Activated CD8-positive, alpha-beta memory T cell treated with anti-CD3 and anti-CD28 coated beads for 24 hours (primary cell): ENCODE results near the gene CFL2.
"Not testable (repeated sequence)": the region's sequence is repeated elsewhere in the genome, so short reads cannot be mapped to it uniquely, and the experiment has no call there.

Experiments
- DNase-seq: peaks from one replicate; pipeline ENCODE4 v3.0.0-alpha.2; 2020

CFL2 gene

GRCh38 chr14:34711169-34711568 is 3.2 kb downstream of the CFL2 start:
- DNase-seq: no peak

- no peak for DNase-seq
Observed at GRCh38 chr14:34710744-34711143, 3.6 kb downstream of the CFL2 start.

DNA sequence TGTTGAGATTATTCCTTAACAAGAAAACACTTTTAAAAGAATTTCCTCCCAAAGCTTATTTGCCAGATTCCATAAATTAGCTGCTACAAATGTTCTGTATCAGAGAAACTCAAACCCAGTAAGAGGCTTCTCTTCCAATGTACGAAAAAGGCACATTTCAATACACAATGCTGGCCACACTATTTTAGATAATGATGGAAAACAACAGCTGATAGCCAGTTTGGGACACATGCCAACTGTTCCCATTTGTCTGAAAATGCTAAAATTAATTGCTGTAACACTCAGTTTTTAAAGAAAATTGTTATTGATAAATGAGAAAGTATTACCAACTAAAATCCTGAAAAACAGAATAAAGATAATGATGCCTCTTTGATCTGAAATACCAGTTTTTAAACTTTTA is 4.4 kb downstream of the CFL2 start:
- DNase-seq: no peak

GRCh38 chr14:34707722-34708121 is 6.7 kb downstream of the CFL2 start:
- DNase-seq: no peak

GRCh38 chr14:34701808-34702207 is 12.6 kb downstream of the CFL2 start:
- no peak for DNase-seq

DNA sequence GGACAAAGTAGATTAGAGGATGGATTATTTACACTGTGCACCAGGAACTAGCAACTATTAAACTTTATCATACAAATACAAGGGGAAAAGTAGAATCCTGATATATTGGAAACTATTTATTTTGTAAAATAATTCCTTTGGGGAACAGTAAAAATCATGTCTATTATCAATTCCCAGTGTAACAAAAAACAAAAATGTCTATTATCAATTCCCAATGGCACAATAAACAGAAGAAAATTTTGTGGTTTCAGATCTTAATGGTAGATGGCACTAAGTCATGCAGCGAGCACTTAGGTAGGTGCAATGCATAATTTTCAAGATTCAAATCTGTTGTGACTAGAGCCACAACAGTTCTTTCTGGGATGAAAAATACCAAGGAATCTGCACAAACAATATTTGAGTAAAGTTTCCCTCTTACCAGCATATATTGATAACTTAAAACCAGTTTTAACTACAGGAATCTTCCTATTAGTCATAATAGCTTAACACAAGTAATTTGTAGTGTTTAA is 13.7 kb downstream of the CFL2 start:
- DNase-seq: no peak

GRCh38 chr14:34699873-34700621 is 14.3 kb downstream of the CFL2 start:
- DNase-seq: no peak

DNA sequence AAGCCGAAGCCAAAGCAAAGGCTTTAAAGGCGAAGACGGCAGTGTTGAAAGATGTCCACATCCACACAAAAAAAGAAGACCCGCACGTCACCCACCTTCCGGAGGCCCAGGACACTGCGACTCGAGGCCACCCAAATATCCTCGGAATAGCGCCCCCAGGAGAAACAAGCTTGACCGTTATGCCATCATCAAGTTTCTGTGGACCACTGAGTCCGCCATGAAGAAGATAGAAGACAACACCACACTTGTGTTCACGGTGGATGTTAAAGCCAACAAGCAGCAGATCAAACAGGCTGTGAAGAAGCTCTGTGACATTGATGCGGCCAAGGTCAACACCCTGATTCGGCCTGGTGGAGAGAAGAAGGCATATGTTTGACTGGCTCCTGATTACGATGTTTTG is 20.2 kb downstream of the CFL2 start:
- not testable (repeated sequence) for DNase-seq

DNA sequence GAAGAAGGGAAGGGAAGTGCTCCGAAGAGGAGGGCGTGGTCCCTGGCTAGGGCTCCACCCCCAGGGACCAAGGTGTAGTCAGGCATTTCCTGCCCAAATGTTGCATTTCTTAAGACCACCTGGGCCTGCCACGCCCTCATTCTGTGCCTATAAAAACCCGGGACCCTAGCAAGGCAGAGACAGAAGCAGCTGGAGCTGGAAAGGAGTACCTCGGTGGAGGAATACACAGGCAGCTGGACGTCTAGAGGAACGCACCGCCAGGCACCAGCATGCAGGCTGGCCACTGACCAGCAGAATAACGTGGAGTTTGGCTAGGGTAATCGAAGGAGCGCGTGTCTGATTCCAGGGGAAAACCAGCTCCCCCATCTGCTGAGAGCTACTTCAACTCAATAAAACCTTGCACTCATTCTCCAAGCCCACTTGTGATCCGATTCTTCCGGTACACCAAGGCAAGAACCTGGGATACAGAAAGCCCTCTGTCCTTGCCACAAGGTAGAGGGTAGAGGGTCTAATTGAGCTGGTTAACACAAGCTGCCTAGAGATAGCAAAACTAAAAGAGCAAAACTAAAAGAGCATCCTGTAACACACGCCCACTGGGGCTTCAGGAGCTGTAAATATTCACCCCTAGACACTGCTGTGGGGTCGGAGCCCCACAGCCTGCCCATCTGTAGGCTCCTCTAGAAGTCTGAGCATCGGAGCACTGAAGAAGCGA is 21.0 kb downstream of the CFL2 start:
- DNase-seq: peak; percentile 59

GRCh38 chr14:34692898-34693227 is 21.5 kb downstream of the CFL2 start:
- no peak for DNase-seq

GRCh38 chr14:34692348-34692747 is 22.0 kb downstream of the CFL2 start:
- DNase-seq: no peak

DNA sequence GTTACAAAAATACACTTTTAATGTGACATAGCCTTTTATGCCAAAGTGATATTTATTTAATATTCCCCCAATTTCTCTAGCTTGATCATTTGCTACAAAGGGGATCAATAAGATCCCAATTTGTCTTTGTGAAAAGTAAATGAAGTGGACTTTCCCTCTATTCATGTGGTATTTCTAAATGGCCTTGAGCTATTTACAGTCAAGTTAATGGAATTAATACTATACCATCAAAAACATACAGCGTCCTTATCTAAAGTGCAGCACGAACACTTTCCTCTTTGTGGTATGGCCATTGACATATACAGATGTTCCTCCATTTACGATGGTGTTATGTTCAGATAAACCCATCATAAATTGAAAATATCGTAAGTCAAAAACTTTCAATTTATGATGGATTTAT is 23.2 kb downstream of the CFL2 start:
- no peak for DNase-seq

- DNase-seq: no peak
Observed at GRCh38 chr14:34688470-34689206, 25.8 kb downstream of the CFL2 start.

DNA sequence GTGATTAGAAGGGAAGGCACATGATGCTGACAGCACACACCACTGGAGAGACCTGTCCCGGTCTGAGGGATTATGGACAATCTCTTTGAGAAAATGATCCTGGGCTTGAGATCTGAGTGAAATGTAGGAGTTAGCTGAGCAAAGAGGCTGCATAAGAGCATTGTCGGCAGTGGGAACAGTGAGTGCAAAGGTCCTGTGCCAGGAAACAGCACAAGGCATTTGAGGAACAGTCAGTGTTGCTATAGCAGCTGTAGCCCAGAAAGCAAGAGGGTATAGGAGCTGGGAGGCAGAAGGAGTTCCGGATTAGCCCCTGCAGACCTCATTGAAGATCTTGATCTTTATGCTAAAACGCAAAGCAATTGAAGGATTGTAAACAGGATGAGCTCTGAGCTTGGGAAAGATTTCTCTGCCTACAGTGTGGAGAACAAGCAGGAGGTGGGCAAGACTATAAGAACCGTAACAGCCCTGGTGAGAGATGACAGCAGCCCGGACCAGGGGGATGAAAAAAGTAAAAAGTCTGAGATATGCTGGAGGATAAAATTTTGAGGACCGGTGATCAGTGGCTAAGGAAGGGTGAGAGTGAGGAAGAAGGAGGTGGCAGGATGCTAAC is 28.5 kb downstream of the CFL2 start:
- no peak for DNase-seq

DNA sequence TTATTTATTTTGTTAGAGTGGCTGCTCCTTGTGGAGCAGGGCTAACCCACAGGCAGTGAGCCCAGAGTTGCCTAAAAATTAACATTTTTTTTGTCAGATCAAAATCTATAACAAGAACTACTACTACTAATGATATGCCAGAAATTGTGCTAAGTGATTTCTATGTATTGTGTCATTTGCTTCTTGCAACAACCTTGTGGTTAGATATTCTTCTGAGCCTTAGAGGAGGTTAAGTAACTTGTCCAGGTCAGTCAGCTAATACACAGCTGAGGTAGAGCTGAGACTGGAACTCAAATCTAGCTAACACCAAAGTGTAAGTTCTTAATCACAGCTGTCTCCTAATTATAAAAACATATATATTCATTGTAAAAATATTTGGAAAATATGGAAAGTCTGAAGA is 29.8 kb downstream of the CFL2 start:
- no peak for DNase-seq

GRCh38 chr14:34682787-34683321 is 31.5 kb downstream of the CFL2 start:
- no peak for DNase-seq

GRCh38 chr14:34680806-34681479 is 33.5 kb downstream of the CFL2 start:
- DNase-seq: no peak

DNA sequence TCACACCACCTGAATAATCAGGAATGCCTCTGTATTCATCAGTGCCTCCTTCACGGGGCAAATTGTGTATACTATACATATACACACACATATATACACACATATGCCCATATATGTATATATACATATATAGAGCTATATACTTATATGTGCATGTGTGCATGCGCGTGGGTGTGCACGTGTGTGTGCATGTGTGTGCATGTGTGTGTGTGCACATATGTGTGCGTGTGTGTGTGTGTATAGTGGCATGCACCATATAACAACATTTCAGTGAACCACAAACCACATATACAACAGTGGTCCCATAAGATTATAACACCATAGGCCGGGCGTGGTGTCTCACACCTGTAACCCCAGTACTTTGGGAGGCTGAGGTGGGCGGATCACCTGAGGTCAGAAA is 35.7 kb downstream of the CFL2 start:
- DNase-seq: no peak

DNA sequence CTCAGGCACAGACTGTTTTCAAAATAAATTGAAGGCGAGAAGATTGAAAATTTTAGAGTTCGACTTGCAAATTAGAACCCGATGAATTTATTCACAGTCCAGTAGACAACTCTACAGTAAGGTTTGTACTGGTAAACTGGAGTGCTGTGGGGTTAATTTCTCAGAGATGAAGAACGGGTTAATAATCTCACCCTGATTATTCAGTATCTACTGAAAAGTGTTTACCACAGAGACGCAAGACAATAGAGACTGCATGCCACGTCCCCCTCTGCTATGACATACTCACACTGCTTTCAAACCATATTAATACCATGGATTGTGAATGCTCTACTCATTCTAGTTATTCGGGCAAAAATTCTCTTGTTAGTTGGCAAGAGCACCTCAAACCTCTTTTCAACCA is 36.1 kb downstream of the CFL2 start:
- DNase-seq: no peak

DNA sequence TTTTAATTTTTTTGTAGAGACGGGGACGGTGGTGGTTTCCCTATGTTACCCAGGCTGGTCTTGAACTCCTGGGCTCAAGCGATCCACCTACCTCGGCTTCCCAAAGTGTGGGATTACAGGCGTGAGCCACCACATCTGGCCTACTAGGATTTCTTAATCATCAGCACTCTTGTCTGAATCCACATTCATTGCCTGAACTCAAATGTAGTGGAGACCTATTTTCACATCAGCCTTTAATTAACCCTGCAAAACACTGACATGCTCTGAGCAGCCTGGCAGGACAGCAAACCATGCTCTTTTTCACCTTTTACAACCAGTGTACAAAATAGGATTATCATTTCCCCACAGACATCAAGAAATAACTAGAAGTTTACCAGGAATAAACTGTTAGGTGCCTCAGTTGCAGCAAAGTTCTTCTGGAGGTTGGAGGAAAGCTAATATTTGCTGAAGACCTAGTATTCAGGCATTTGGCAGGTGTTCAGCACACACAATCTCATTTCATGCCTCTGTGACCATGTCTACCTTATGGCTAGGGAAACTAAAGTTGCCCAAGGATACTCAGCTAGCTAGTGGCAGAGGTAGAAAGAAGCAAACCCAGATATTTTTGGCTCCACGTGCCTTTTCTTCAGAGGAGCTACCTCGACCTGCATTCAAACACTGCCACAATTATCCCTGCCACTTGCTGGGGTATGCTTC is 37.7 kb downstream of the CFL2 start:
- DNase-seq: no peak

- no peak for DNase-seq
Observed at GRCh38 chr14:34673702-34674101, 40.7 kb downstream of the CFL2 start.

- DNase-seq: no peak
Observed at GRCh38 chr14:34671716-34672115, 42.7 kb downstream of the CFL2 start.
